Stimulated activated CD8-positive, alpha-beta memory T cell treated with anti-CD3 and anti-CD28 coated beads, Interleukin-2, amount 100 ng/mL, for 48 hours (primary cell): ENCODE data around the gene DZIP1L.
"Not testable (repeated sequence)": the region's sequence is repeated elsewhere in the genome, so short reads cannot be mapped to it uniquely, and the experiment has no call there.

ENCODE experiments used
- DNase-seq, 2 donors: peaks; one replicate each; pipeline ENCODE4 v3.0.0-alpha.2; 2020; ENCODE audit warnings: low read depth in 2 of 2

Gene DZIP1L

GRCh38 chr3:138114431-138114918 is 933 bp downstream of the DZIP1L start:
- no peak for DNase-seq

- DNase-seq: no peak
Measured at GRCh38 chr3:138113326-138113725, 2.1 kb downstream of the DZIP1L start.

GRCh38 chr3:138112362-138112761 is 3.0 kb downstream of the DZIP1L start:
- DNase-seq: no peak

GRCh38 chr3:138105598-138105997 is 9.8 kb downstream of the DZIP1L start:
- no peak for DNase-seq

GRCh38 chr3:138103466-138103865 is 11.9 kb downstream of the DZIP1L start:
- DNase-seq: no peak

- not testable (repeated sequence) for DNase-seq
Measured at GRCh38 chr3:138101351-138101940, 14.0 kb downstream of the DZIP1L start.

GRCh38 chr3:138099417-138099816 is 16.0 kb downstream of the DZIP1L start:
- DNase-seq: no peak

GRCh38 chr3:138097192-138098172 is 17.9 kb downstream of the DZIP1L start:
- DNase-seq: no peak

GRCh38 chr3:138093721-138094120 is 21.7 kb downstream of the DZIP1L start:
- no peak for DNase-seq

- no peak for DNase-seq
Measured at GRCh38 chr3:138092023-138092422, 23.4 kb downstream of the DZIP1L start.

GRCh38 chr3:138089091-138089490 is 26.3 kb downstream of the DZIP1L start:
- DNase-seq: no peak

- DNase-seq: not testable (repeated sequence)
Measured at GRCh38 chr3:138085745-138086144, 29.7 kb downstream of the DZIP1L start.

GRCh38 chr3:138084196-138084595 is 31.2 kb downstream of the DZIP1L start:
- no peak for DNase-seq

- no peak for DNase-seq
Measured at GRCh38 chr3:138082992-138083386, 32.4 kb downstream of the DZIP1L start.

GRCh38 chr3:138082085-138082991 is 33.1 kb downstream of the DZIP1L start:
- no peak for DNase-seq

GRCh38 chr3:138081371-138082084 is 33.9 kb downstream of the DZIP1L start:
- DNase-seq: no peak

- DNase-seq: no peak
Measured at GRCh38 chr3:138079901-138080300, 35.5 kb downstream of the DZIP1L start.

GRCh38 chr3:138078901-138079344 is 36.5 kb downstream of the DZIP1L start:
- DNase-seq: no peak

- DNase-seq: no peak
Measured at GRCh38 chr3:138078096-138078495, 37.3 kb downstream of the DZIP1L start.

- DNase-seq: no peak
Measured at GRCh38 chr3:138072796-138073195, 42.6 kb downstream of the DZIP1L start.

GRCh38 chr3:138070006-138070405 is 45.4 kb downstream of the DZIP1L start:
- no peak for DNase-seq
